K562 (cell line): ENCODE data around the gene WNT3. TPM values are rescaled to one million over a fixed set of nuclear protein-coding genes. Genes with fewer than 3 reads are reported as not detected.

Experiments used
- AFF1 ChIP-seq, 2 experiments: fragments of 450-650 bp; IDR thresholded peaks; 2 replicates each; pipeline ENCODE4 v1.6.1; 2018; ENCODE audit warnings: mild to moderate bottlenecking in 2 of 2, low read depth in 1 of 2; ENCODE audit not compliant: partially characterized antibody in 2 of 2
- ARID2 ChIP-seq: fragments of 450-650 bp; IDR thresholded peaks from 2 replicates; pipeline ENCODE4 v1.6.1; 2017; ENCODE audit warnings: antibody characterized with exemption, mild to moderate bottlenecking
- CBX3 ChIP-seq, 2 experiments: IDR thresholded peaks; 1 replicate in 1 of 2; 2 replicates in 1 of 2; pipeline ENCODE4 v1.6.1; 2012; ENCODE audit warnings: inconsistent platforms in 2 of 2, low read length in 2 of 2, borderline replicate concordance in 1 of 2, control low read depth in 1 of 2
- CC2D1A ChIP-seq: fragments of 450-650 bp; IDR thresholded peaks from 2 replicates; pipeline ENCODE4 v1.6.1; 2017; ENCODE audit warnings: mild to moderate bottlenecking
- ERF ChIP-seq: fragments of 450-650 bp; formaldehyde crosslinking; IDR thresholded peaks from 2 replicates; pipeline ENCODE4 v1.4.0; 2020; ENCODE audit warnings: mild to moderate bottlenecking, mixed read lengths
- HNRNPH1 ChIP-seq: fragments of 200-400 bp; formaldehyde crosslinking; optimal IDR thresholded peaks from 2 replicates; pipeline ENCODE3; 2017; ENCODE audit warnings: low read depth, mild to moderate bottlenecking, low read length, moderate library complexity
- KDM5B ChIP-seq: fragments of 200-600 bp; sonication (generic); IDR thresholded peaks from 2 replicates; pipeline ENCODE4 v1.6.1; 2012; ENCODE audit warnings: low read depth, mild to moderate bottlenecking, moderate library complexity, low read length, control low read depth, inconsistent platforms; ENCODE audit not compliant: insufficient replicate concordance
- KLF1 ChIP-seq: fragments of 450-650 bp; IDR thresholded peaks from 2 replicates; pipeline ENCODE4 v1.6.1; 2016; ENCODE audit warnings: missing genetic modification characterization, missing compliant biosample characterization
- KLF16 ChIP-seq: IDR thresholded peaks from 2 replicates; pipeline ENCODE4 v1.6.1; 2016; ENCODE audit warnings: antibody characterized with exemption
- POLR2G ChIP-seq: fragments of 200-400 bp; formaldehyde crosslinking; IDR thresholded peaks from 2 replicates; pipeline ENCODE4 v1.6.1; 2017; ENCODE audit warnings: low read depth, mild to moderate bottlenecking, antibody characterized with exemption, low read length, moderate library complexity
- POU5F1 ChIP-seq: fragments of 150-350 bp; IDR thresholded peaks from 2 replicates; pipeline ENCODE4 v1.6.1; 2014; ENCODE audit warnings: borderline replicate concordance, low read length, low read depth, mild to moderate bottlenecking; ENCODE audit not compliant: partially characterized antibody
- PPARD ChIP-seq: fragments of 250-450 bp; sonication (Bioruptor Pico); IDR thresholded peaks from 2 replicates; pipeline ENCODE4 v1.8.0; 2022; ENCODE audit warnings: inconsistent platforms, mild to moderate bottlenecking, moderate library complexity
- RBBP5 ChIP-seq: fragments of 200-600 bp; sonication (generic); IDR thresholded peaks from 2 replicates; pipeline ENCODE4 v1.6.1; 2012; ENCODE audit warnings: borderline replicate concordance, mild to moderate bottlenecking, low read length, control low read depth, inconsistent platforms; ENCODE audit not compliant: insufficient read depth, poor library complexity, severe bottlenecking
- RFX1 ChIP-seq: fragments of 450-650 bp; IDR thresholded peaks from 2 replicates; pipeline ENCODE4 v1.6.1; 2016; ENCODE audit warnings: mild to moderate bottlenecking, moderate library complexity
- TCF7 ChIP-seq: sonication (generic); IDR thresholded peaks from 2 replicates; pipeline ENCODE4 v1.6.1; 2016; ENCODE audit warnings: antibody characterized with exemption, borderline replicate concordance
- USF1 ChIP-seq: sonication (generic); formaldehyde crosslinking; IDR thresholded peaks from 2 replicates; pipeline ENCODE4 v1.9.0; 2022; ENCODE audit warnings: mild to moderate bottlenecking, missing genetic modification reagents
- ZC3H4 ChIP-seq: sonication (generic); formaldehyde crosslinking; IDR thresholded peaks from 2 replicates; pipeline ENCODE4 v1.9.0; 2021; ENCODE audit warnings: missing genetic modification reagents, borderline replicate concordance
- ZNF586 ChIP-seq: fragments of 450-650 bp; formaldehyde crosslinking; conservative IDR thresholded peaks from 2 replicates; pipeline ENCODE4 v1.4.0; 2020; ENCODE audit warnings: mild to moderate bottlenecking, moderate library complexity
- ZNF644 ChIP-seq: fragments of 200-800 bp; sonication (Bioruptor generic); IDR thresholded peaks from 2 replicates; pipeline ENCODE4 v1.6.1; 2016; ENCODE audit warnings: low read depth, missing genetic modification characterization, missing compliant biosample characterization
- ZNF77 ChIP-seq: fragments of 250-450 bp; sonication (Bioruptor Pico); IDR thresholded peaks from 2 replicates; pipeline ENCODE4 v1.5.0; 2020
- polyA plus RNA-seq, 8 experiments: library from polyadenylated mRNA; depleted of rRNA in 4 of 8; stranded (reverse) in 5 of 8; unstranded in 3 of 8; fragments of >200 nt; fragmentation: Nextera tagmentation in 2 of 8; fragmentation: Illumina TruSeq in 1 of 8; extraction: Ambion mirVana in 2 of 8; extraction: Trizol in 1 of 8; gene quantifications; 2 replicates each; pipeline versions ENCODE4 v1.2.1 to v1.2.3, GENCODE V29; 2011 to 2014; ENCODE audit warnings: inconsistent platforms in 1 of 8, missing spikeins in 1 of 8
- total RNA-seq, 7 experiments: library from RNA; depleted of rRNA in 6 of 7; stranded (reverse); fragments of >200 nt in 6 of 7; fragmentation: Illumina TruSeq in 2 of 7; extraction: Trizol in 2 of 7; gene quantifications; 2 replicates each; pipeline versions ENCODE4 v1.2.1 to v1.2.3, GENCODE V29; 2011 to 2021; ENCODE audit warnings: low replicate concordance in 1 of 7
- TF ChIP-seq, protein P1 (sequence below): fragments of 250-450 bp; sonication (Bioruptor Pico); IDR thresholded peaks from 2 replicates; pipeline ENCODE4 v1.5.0; 2021
- TF ChIP-seq, protein P2 (sequence below): sonication (generic); formaldehyde crosslinking; IDR thresholded peaks from 2 replicates; pipeline ENCODE4 v1.8.0; 2022; ENCODE audit warnings: missing genetic modification reagents, mild to moderate bottlenecking, moderate library complexity, borderline replicate concordance

The WNT3 gene
- total and polyA plus RNA-seq, 9 of the 15 experiments (the other 6 are each of a cell fraction or from before 2014, with no cell fraction given): 1.5 to 6.1 (median 3.3) TPM

DNA sequence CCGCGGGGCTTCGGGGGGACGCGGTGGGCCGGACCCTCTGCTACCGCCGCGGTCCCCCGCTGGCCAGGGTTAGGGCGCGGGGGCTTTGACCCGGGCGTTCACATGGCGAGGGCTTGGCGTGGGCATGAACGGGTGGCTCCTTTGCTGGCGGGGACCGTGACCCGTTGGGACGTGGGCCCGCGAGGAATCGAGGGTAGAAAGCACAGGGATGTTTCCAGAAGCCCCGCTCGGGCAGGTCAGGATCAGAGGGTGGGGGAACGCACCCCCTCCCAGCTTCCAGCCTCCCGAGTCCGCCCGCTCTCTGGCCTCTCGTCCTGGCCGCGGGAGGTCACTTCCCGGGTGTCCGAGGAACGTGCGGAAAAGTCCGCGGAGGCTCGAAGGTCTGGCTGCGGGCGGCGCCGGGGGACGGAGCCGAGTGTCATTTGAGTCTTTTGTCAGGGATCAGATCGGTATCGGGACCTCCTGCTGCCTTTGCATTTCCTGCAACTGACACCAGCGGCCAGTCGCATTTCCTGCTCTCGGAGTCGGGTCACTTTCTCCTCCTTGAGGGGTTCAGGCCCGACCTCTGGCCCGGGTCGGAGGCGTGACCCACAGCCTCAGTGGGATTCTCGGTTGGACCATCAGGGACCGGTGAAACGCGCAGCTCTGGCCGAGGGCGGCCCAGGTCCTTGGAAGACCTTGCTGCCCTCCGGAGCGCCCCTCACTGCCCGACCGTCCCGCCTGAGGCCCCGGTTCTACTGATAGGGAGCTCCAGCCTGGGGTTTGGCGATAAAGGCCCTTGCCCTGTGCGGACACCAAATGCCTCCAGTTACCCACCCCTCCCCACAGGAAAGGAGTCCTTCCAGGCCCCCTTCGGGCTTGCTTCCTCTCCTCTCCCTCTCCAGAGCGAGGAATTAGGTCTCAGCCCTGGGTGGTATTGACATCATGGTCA, 702 bp upstream of the WNT3 start (continued):
- TF ChIP-seq TCF7: no peak
- no peak for TF ChIP-seq POU5F1
- TF ChIP-seq ZNF77: no peak
- no peak for TF ChIP-seq RFX1
- TF ChIP-seq, protein P1, sequence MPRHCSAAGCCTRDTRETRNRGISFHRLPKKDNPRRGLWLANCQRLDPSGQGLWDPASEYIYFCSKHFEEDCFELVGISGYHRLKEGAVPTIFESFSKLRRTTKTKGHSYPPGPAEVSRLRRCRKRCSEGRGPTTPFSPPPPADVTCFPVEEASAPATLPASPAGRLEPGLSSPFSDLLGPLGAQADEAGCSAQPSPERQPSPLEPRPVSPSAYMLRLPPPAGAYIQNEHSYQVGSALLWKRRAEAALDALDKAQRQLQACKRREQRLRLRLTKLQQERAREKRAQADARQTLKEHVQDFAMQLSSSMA: no peak
- no peak for TF ChIP-seq ARID2
- no peak for TF ChIP-seq AFF1 (IDR thresholded peaks at IDR 0.05; ENCODE audit: low read depth in 1 of 2, partially characterized antibody in 2 of 2)
- no peak for TF ChIP-seq USF1 (CRISPR knock-in tag)
- no peak for TF ChIP-seq HNRNPH1
- no peak for TF ChIP-seq CBX3 (IDR thresholded peaks at IDR 0.05; ENCODE audit: borderline replicate concordance in 1 of 2, low read length in 2 of 2)
- no peak for TF ChIP-seq PPARD (CRISPR knock-in tag)
- TF ChIP-seq ZNF644 (tag): no peak
- TF ChIP-seq ZNF586: no peak
- no peak for TF ChIP-seq CC2D1A
- TF ChIP-seq KLF16: no peak
- peak; percentile 87 for TF ChIP-seq POLR2G
- TF ChIP-seq KLF1 (tag): no peak
- no peak for TF ChIP-seq RBBP5
- TF ChIP-seq, protein P2, sequence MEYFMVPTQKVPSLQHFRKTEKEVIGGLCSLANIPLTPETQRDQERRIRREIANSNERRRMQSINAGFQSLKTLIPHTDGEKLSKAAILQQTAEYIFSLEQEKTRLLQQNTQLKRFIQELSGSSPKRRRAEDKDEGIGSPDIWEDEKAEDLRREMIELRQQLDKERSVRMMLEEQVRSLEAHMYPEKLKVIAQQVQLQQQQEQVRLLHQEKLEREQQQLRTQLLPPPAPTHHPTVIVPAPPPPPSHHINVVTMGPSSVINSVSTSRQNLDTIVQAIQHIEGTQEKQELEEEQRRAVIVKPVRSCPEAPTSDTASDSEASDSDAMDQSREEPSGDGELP: peak; percentile 42; the same call in 1 of the 2 replicates
- TF ChIP-seq ZC3H4 (CRISPR knock-in tag): no peak
- peak; percentile 38 for TF ChIP-seq KDM5B
- TF ChIP-seq ERF (CRISPR knock-in tag): no peak
